DMS79 (cell line): ENCODE measurements around the gene PLCXD3.

Experiments
- DNase-seq: peaks from one replicate; lab custom pipeline; 2025; lab: John Stamatoyannopoulos, UW

Gene PLCXD3

DNA sequence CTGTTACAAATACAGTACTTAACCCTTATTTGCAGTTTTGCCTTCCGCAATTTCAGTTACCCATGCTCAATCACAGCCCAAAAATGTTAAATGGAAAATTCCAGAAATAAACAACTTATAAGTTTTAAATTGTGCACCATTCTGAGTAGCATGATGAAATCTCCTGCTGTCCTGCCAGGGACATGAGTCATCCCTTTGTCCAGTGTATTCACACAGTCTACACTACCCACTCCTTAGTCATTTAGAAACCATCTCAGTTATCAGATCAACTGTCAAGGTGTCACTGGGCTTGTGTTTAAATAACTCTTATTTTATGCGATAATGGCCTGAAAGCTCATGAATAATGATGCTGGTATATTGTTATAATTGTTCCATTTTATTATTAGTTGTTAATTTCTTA is 95.8 kb downstream of the PLCXD3 start:
- DNase-seq, result no peak

DNA sequence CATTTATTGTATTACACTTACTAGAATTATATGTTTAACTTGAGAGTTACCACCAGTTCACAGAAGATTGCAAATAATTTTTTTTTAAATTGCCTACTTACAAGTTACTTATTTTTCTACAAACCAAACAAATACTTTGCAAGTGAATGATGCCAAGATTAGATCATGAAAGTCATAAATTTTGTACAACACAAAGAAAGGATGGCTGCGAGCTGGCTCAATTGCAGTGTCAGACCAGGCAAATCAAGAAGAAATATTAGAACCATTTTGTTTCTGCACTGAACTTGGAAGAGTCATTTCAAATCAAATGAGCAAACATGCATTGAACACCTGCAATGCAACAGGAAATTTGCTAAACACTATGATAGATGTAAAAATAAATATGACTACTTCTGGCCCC is 97.3 kb downstream of the PLCXD3 start:
- DNase-seq, result no peak

DNA sequence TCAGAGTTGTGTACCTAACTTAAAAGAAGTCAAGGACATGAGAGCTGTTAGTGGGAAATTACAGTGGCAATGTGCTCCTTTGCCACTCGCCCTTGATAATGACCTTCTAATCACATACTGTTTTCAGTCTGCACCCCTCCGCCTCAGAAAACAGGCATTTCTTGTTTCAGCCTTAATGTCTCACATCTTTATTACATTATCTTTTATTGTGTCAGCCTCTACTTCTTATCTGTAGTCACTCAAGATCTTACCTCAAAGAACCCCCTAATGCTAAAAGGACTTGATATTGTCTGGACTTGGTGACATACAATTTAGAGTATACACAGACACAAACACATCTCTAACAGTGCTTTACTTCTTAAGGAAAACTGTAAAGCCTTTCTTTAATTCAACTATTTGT is 97.9 kb downstream of the PLCXD3 start:
- no peak for DNase-seq

DNA sequence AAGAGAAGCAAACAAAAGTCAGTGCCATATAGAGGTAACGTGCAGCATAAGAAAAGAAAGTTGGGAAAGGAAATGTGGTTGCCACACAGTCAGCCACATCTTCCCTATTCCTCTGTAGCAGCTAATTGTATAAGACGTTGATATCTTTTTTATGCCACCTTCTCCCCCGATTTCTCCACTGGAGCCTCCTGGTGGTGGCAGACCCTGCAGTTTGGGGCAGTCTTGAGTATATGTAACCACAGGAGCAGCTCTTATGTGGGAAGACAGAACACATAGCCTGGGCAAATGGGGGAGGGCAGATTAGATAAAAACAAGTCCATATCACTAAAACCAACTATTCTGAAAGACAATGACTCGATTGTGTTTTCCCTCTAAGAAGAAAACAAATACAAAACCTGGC is 99.7 kb downstream of the PLCXD3 start:
- DNase-seq, result no peak

DNA sequence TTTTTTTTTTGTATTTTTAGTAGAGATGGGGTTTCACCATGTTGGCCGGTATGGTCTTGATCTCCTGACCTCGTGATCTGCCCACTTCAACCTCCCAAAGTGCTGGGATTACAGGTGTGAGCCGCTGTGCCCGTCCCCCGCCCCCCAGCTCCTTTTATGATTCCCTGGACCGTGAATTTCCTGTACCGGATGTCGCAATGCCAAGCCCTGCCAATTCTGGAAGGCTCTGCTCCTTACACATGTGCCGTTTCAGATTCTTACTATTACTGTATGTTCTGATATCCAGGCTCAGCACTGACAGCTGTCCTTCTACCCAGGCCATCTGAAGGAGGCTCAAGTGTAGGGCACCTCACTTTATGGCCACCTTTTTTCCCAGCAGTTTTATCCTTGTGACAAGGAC is 100.1 kb downstream of the PLCXD3 start:
- DNase-seq, result no peak

DNA sequence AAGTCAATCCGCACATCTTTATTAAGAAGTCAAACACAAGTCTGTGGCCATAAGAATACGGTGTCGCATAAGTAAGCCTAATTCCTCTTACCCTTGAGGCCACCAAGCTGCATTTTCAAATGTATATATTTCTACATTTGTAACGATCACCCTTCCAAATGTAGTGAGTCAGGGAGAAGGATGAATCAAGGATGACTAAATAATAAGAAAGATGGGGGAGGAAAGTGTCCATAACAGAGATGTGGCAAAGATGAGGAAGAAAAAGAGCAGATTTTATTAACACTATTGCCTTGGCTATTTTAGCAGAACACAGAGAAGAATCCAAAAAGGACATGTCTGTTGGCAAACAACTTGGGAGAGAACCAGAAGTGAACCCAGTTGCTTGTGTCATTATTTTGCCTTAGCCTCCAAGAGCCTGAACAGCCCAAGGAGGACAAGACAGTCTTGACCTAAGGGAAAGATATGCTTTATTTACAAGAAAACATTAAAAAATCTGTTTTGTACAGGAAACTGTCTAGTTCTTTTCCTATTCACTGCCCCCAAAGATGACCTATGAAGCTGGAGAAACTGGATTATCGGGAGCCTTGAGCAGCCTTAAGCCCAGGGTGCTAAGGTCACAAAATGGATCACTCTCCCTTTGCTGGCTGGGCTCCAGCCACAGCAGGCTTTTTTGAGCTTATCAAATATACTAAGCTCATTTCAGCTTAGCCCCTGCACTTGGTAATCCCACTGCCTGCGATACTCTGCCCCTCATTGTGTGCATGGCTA is 101.5 kb downstream of the PLCXD3 start:
- DNase-seq, result no peak

DNA sequence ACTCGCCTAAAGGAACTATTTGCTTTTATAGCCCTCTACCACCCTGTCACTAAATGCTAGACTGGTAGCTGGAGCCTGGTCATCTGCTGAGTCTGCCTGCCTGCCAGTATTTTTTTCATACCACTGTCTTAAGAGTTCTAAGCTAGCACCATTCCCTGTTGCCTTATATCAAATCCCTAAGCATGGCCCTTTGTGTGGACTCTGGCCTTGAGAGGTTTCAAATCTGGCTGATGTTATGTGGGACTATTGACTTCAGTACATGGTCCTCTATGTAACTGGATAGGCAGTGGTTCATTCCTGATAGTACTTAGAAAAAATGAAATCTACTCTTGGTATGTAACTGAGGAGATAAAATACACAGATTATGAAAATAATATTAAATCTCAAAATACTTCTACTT is 103.5 kb downstream of the PLCXD3 start:
- DNase-seq, result no peak

DNA sequence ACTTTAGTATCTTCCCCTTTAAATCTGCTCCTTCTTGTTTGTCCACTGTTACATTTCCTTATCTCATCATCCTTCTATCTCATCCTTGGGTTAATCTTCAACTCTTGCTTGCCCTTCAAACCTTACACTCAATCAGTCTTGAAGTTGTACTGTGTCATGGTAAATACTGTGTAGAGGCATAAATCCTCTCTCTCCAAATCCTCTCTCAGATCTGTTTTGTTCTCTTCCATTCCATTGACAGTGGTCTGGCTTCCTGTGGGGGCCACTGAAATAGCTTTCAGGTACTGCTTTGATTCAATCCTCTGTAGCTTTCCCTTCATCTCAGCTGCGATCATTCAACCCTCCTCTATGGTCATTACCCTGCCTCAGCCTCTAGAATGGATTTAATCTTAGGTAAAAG is 104.0 kb downstream of the PLCXD3 start:
- no peak for DNase-seq

DNA sequence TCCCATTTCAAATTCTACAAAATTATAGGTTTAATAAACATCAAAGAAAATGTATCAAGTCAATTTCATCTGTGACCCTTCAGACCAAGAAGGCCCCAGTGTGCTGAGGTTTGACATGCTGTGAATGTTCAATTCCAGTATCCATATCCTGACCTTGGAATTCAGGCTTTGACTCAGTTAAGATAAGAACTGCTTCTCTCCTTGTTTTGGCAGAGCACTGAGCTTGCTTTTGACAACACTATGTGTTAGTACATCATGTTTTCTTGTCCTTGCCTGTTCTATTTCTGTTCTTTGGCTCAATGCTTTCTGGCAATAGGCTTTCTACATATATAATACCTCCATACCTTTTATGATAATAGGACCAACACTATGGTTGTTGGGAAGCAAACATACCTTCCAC is 105.6 kb downstream of the PLCXD3 start:
- no peak for DNase-seq

DNA sequence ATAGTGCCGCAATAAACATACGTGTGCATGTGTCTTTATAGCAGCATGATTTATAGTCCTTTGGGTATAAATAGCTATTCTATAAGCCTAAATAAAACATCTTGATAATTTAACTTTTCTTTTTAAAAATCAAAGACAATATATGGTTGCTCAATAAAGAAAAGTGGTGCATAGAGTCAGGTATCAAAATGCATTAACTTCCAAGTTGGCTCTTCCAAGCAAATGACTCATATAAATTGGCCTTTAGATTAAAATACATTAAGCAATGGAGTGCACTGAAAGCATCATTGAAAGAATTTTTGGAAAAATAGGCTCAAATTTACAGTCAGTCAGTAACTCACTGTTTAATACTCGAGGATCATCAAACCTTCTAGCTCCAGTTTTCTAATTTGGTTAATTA is 106.6 kb downstream of the PLCXD3 start:
- no peak for DNase-seq

DNA sequence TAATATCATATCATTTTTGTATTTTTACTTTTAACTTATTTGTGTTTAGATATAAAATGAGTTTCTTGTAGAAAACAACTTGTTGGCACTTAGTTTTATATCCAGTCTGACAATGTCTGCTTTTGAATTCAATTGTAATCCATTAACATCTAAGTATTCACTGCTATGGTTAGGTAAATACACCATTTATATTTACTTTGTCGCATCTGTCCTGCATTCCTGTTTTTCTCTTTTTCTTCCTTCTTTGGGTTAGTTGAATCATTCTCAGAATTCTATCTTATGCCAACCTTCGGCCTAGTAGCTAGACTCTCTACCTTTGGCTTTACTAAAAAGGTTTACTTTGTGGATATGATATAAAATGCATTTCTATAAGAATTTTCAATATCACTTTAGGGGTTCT is 107.6 kb downstream of the PLCXD3 start:
- DNase-seq, result no peak

DNA sequence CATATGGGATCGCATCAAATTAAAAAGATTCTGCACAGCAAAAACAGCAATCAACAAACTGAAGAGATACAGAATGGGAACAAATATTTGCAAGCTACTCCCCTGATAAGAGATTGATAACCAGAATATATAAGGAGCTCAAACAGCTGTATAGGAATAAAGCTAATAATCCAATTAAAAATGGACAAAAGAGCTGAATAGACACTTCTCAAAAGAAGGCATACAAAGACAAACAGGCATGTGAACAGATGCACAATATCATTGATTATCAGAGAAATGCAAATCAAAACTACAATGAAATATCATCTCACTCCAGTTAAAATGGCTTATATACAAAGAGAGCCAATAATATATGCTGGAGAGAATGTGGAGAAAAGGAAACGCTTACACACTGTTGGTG is 110.6 kb downstream of the PLCXD3 start:
- DNase-seq, result no peak

DNA sequence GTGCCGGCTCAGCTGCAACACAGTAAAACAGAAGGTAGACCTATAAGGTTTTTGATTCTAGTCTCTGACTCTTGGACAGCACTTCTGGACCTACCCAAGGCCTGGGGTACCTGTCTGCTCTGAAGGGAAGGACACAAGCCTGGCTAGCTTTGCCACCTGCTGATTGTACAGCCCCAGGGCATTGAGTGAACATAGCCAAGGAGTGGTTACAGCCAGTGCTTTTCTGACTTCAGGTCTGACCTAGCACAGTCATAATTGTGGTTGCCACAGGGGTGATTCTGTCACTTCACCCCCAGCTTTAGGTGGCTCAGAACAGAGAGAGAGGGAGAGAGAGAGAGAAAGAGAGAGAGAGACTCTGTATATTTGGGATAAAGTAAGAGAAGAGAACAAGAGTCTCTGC is 118.4 kb downstream of the PLCXD3 start:
- no peak for DNase-seq

DNA sequence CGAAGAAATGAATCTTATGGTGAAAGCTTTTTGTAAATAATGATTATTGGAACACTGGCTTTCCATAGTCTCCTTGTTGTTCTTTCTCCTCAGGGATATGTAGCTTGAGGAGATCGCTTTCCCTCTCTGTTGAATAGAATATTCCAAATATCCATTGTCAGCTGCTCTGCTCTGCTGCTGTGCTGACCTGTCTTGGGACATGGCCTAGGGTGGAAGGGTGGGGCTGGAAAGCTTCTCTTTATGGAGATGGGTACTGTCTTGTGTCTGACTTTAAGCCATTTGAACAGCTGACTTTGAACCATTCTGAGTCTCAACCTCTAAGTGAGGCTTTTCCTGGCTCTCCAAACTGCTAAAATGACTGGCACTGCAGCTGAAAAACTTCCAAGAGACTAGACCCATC is 135.8 kb downstream of the PLCXD3 start:
- DNase-seq, result no peak

DNA sequence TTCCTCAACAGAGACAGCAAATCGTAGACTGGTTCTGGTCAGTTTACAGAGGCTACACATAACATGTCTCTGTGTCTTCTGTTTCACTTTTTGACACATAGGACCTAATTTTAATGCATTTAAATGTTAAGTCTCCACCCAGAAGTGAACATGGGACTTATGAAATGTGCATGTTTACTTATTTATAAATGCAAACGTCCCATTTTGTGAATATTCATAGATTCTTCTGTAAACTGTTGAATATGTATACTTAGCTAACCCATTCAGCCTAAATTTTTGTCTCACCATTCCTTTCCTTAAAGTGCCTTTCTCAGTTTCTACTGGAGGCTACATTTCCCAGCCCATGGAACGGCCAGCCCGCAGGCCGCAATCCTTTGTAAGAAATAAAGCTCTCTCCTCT is 137.2 kb downstream of the PLCXD3 start:
- DNase-seq, result no peak

DNA sequence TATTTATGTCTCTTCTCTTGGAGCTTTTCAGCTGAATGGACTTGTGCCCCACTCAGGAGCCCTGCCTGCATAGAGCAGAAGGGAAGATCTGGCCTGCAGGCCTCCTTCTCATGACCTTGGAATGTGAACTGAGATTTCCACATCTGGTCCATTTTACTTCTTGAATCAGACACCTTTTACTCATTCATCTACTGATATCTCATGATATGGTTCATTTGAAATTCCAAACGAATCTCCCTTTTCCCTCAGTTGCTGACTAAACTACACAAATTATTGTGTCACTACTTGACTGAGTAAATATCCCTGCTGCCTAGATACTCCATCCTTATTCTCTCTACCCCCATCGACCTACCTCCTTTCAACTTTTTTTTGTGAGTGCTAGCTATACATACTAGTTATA is 138.7 kb downstream of the PLCXD3 start:
- DNase-seq, result no peak

DNA sequence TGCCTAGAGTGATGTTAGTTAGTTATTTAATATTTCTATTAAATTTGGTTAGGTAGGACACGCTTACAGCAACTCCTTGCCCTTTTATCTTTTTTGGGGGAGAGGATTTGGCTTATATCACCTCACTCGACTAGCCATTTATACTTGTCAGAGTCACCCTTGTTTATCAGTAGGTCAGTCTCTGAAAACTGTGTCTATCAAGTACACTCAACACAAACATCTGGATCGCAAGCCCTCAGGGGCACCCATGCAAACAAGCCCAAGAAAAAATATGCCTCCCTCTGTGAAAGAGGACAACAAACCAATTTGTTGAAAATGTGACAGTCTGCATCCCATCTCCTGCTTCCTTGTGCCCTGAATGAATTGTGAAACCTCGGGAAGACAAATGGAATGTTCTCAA is 139.9 kb downstream of the PLCXD3 start:
- DNase-seq, result no peak

DNA sequence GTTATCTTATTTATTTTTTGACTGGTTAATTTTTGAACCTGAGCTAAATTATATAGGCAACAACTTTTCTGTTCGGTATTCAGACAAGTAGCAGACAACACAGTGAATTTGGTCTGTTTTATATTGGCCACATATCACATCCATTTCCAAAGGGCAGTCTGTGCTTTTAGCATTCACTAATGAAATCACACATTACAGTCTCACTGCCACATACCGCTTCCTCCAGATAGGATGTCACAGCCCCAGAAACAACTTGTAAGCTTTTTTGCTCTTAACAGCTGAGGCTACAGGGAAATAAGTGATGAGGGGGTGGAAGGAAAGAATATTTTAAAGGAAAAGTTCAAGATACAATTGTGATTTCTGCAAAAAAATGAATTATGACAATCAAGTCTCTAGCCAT is 140.6 kb downstream of the PLCXD3 start:
- no peak for DNase-seq

DNA sequence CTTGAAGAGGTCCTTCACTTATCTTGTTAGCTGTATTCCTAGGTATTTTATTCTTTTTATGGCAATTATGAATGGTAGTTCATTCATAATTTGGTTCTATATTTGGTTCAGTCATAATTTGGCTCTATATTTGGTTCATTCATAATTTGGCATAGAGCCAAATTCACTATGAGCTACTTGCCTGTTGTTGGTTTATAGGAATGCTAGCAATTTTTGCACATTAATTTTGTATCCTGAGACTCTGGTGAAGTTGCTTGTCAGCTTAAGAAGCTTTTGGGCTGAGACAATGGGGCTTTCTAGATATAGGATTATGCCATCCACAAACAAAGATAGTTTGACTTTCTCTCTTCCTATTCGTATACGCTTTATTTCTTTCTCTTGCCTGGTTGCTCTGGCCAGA is 142.2 kb downstream of the PLCXD3 start:
- no peak for DNase-seq

DNA sequence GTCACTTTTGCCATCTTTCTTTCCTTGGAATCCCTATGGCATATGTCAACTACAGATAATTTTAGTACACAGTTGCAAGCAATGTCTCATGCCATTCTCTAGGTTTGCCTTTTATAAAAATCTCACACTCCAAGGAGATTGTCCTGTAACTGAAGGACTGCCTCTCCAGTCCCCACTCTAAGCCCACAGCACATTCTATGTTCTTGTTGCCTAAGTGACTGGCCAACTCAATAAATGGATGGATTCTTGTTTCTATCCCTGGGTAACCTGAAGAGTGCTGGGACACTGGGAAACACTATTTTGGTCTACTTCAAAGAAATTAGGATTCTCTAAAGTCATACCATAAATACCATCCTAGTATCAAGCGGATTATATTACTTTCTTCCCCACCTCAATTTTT is 145.0 kb downstream of the PLCXD3 start:
- no peak for DNase-seq

DNA sequence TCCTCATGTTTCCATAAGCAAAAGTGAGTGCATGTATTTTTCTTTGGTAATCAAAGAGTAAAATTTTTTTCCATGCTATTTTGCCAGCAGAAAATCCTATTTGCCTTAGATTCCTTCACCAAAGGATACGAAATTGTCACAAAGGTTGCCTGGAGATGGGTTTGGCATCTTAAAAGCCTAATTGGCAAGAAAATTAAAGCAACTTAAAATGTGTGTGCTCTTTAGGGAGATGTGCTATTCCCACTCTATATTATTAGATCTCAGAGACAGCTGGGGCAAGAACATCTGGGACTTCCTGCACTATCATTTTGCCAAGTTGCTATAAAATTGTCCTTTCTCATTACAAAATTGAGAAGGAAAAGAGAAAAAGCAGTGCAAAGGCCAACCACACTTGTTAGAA is 146.1 kb downstream of the PLCXD3 start:
- DNase-seq, result no peak

DNA sequence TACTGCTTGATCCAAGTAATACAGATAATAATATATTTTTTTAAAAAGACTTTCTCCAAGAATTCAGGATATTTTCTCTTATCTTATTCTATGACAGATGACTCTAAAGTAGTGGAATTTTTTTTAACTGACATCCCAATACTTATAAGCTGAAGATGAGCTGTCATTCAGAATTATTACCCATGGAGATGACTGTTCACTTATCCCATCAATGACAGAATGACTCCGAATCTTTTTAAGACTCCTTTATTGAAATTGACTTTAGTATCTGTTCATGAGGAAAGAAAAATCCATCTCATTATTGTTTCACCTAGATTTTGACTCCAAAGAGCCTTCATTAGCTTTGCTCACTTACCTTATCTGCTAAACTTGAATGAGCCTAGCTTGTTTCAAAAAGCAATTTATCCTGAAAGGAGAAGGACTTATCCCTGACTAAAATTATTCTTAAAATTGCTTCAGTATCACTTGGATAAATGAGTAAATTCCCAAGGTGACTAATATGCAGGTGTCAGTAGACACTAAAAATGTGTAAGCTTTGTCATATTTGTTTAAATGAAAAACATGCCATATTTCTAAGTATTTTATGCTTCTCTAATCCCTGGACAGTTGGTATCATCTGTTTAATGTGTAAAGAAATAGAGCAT is 146.9 kb downstream of the PLCXD3 start:
- DNase-seq, result no peak

DNA sequence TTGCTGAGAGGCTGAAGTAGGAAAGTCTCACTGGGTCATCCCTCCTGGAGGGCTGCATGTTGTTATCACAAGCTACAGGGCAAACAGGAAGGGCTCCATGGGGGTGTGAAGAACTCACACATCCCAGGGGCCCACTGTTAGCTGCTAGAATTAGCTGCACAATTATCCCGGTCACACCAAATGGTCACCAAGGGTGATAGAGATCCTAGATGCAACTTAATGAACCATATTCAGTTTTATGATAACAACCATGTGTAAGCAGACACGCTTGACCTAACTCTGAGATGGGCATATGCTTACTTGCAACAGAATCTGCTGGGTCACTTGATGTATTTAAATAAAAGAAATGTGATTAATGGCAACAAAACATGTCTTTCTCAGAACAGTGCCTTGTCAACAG is 153.6 kb downstream of the PLCXD3 start:
- DNase-seq, result no peak

DNA sequence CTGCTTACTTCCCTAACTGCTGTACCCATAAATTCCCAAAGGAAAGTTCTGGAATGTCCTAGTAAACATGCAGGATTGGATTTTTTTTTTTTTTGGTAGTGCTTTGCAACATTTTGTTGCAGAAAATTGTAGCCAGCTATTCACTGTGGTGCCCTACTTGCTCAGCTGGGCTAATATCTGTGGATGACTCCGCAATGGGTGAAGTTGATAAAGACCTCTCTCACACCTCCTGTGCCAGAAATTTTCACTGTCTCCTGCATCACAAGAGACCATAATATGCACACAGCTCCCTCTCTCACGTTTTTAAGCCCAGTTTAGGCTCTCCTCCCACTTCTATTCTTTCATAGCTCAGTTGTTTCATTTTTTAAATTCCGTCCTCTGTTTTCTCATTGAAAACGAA is 160.6 kb downstream of the PLCXD3 start:
- DNase-seq, result no peak
